H1 (cell line): ENCODE measurements around the gene SCYGR4. TPM values are rescaled to one million over a fixed set of nuclear protein-coding genes. Genes with fewer than 3 reads are reported as not detected.

Experiments
- CTCF ChIA-PET: fragments of 300-600 bp; sonication (Branson Sonifier 250); formaldehyde crosslinking; loops from one replicate; lab custom pipeline; 2021; ENCODE audit not compliant: partially characterized antibody; lab: Charles Lee
- POLR2A ChIA-PET: fragments of 300-600 bp; sonication (Branson Sonifier 250); formaldehyde crosslinking; loops from one replicate; lab custom pipeline; 2021; ENCODE audit warnings: inconsistent platforms; ENCODE audit not compliant: partially characterized antibody; lab: Charles Lee
- DNase-seq, 2 experiments: peaks; one replicate each; pipeline versions ENCODE4 v3.0.0 to v3.0.0-alpha.2; 2010 to 2022; ENCODE audit warnings: low spot score in 2 of 2, low read depth in 1 of 2, mixed read lengths in 1 of 2
- FAIRE-seq: peaks from 2 replicates; lab custom pipeline; 2011; peaks lifted over from hg19 to GRCh38; lab: Jason Lieb, UNC
- H2AFZ ChIP-seq: 2 replicates; pipeline ENCODE4 v1.8.1; 2012; ENCODE audit warnings: low read length, inconsistent platforms
- H2AK5ac ChIP-seq: 2 replicates; pipeline ENCODE4 v1.6.1; 2013; ENCODE audit warnings: low read depth, low read length
- H2BK120ac ChIP-seq: replicated peaks from 2 replicates; pipeline ENCODE3; 2013; ENCODE audit warnings: low read depth, low read length, inconsistent platforms
- H2BK12ac ChIP-seq: 2 replicates; pipeline ENCODE4 v1.6.1; 2013; ENCODE audit warnings: low read depth, low read length
- H2BK15ac ChIP-seq: 2 replicates; pipeline ENCODE4 v1.6.1; 2013; ENCODE audit warnings: low read length
- H2BK20ac ChIP-seq: 2 replicates; pipeline ENCODE4 v1.6.1; 2013; ENCODE audit warnings: low read length
- H2BK5ac ChIP-seq: 2 replicates; pipeline ENCODE4 v1.6.1; 2013; ENCODE audit warnings: low read depth, low read length
- H3K14ac ChIP-seq: 2 replicates; pipeline ENCODE4 v1.6.1; 2013; ENCODE audit warnings: inconsistent platforms; ENCODE audit not compliant: insufficient read length
- H3K18ac ChIP-seq: 2 replicates; pipeline ENCODE4 v1.6.1; 2013; ENCODE audit warnings: low read length; ENCODE audit errors: extremely low read depth
- H3K23ac ChIP-seq: 2 replicates; pipeline ENCODE4 v1.6.1; 2013; ENCODE audit warnings: inconsistent platforms; ENCODE audit not compliant: insufficient read length
- H3K23me2 ChIP-seq: 2 replicates; pipeline ENCODE4 v1.6.1; 2013; ENCODE audit warnings: low read depth, low read length
- H3K27ac ChIP-seq: 2 replicates; pipeline ENCODE4 v1.6.1; 2011; ENCODE audit warnings: low read depth, low read length, inconsistent platforms
- H3K27me3 ChIP-seq, 4 experiments: replicated peaks in 1 of 4; 1 replicate in 1 of 4; 2 replicates in 3 of 4; pipeline versions ENCODE4 v1.6.1 to v1.8.1; 2011 to 2013; ENCODE audit warnings: low read length in 3 of 4, mild to moderate bottlenecking in 3 of 4, inconsistent platforms in 2 of 4, mixed read lengths in 2 of 4, moderate library complexity in 1 of 4; ENCODE audit not compliant: control insufficient read depth in 3 of 4, insufficient read depth in 3 of 4; ENCODE audit errors: extremely low read depth in 1 of 4
- H3K36me3 ChIP-seq, 4 experiments: 2 replicates each; pipeline versions ENCODE4 v1.6.1 to v1.8.1; 2011 to 2013; ENCODE audit warnings: mild to moderate bottlenecking in 4 of 4, low read length in 3 of 4, moderate library complexity in 2 of 4, control low read depth in 1 of 4, inconsistent platforms in 1 of 4; ENCODE audit not compliant: insufficient read depth in 4 of 4, control insufficient read depth in 2 of 4
- H3K4ac ChIP-seq: replicated peaks from 2 replicates; pipeline ENCODE3; 2013; ENCODE audit warnings: low read length, low read depth, mixed read lengths, inconsistent platforms; ENCODE audit not compliant: insufficient read length
- H3K4me1 ChIP-seq, 4 experiments: replicated peaks in 1 of 4; 1 replicate in 1 of 4; 2 replicates in 3 of 4; pipeline versions ENCODE4 v1.6.1 to v1.8.1; 2011 to 2013; ENCODE audit warnings: low read length in 3 of 4, inconsistent platforms in 2 of 4, mixed read lengths in 1 of 4; ENCODE audit not compliant: insufficient read depth in 4 of 4, control insufficient read depth in 3 of 4
- H3K4me2 ChIP-seq, 2 experiments: 2 replicates each; pipeline versions ENCODE4 v1.6.1 to v1.8.1; 2011 to 2013; ENCODE audit warnings: low read depth in 2 of 2, low read length in 2 of 2, control low read depth in 1 of 2, inconsistent platforms in 1 of 2, mild to moderate bottlenecking in 1 of 2; ENCODE audit not compliant: insufficient read depth in 1 of 2
- H3K4me3 ChIP-seq, 4 experiments: fragments of 200-600, 300-600 bp in 1 of 4; sonication (generic), shearing (Covaris generic), sonication (Bioruptor Twin) in 1 of 4; 2 replicates each; pipeline versions ENCODE4 v1.5.1 to v1.8.1; 2011 to 2016; ENCODE audit warnings: low read length in 4 of 4, low read depth in 3 of 4, control low read depth in 2 of 4, inconsistent platforms in 2 of 4, mild to moderate bottlenecking in 2 of 4, mixed read lengths in 1 of 4, moderate library complexity in 1 of 4; ENCODE audit not compliant: insufficient read depth in 2 of 4; ENCODE audit errors: extremely low read depth in 1 of 4
- H3K56ac ChIP-seq: replicated peaks from 2 replicates; pipeline ENCODE3; 2013; ENCODE audit warnings: low read depth, mild to moderate bottlenecking, mixed read lengths, low read length, inconsistent platforms; ENCODE audit not compliant: insufficient read length
- H3K79me1 ChIP-seq: 2 replicates; pipeline ENCODE4 v1.6.1; 2013; ENCODE audit warnings: low read depth, low read length, control low read depth
- H3K79me2 ChIP-seq, 2 experiments: 2 replicates each; pipeline versions ENCODE4 v1.6.1 to v1.8.1; 2012 to 2013; ENCODE audit warnings: low read length in 2 of 2, mild to moderate bottlenecking in 2 of 2, inconsistent platforms in 1 of 2; ENCODE audit not compliant: insufficient read depth in 2 of 2, control insufficient read depth in 1 of 2
- H3K9ac ChIP-seq, 4 experiments: replicated peaks in 1 of 4; 1 replicate in 1 of 4; 2 replicates in 3 of 4; pipeline versions ENCODE4 v1.6.1 to v1.8.1; 2011 to 2013; ENCODE audit warnings: low read depth in 3 of 4, low read length in 3 of 4, control low read depth in 2 of 4, mild to moderate bottlenecking in 2 of 4, moderate library complexity in 2 of 4, inconsistent platforms in 1 of 4; ENCODE audit errors: extremely low read depth in 1 of 4
- H3K9me3 ChIP-seq, 2 experiments: 2 replicates each; pipeline versions ENCODE4 v1.6.1 to v1.8.1; 2012 to 2013; ENCODE audit warnings: mild to moderate bottlenecking in 2 of 2, moderate library complexity in 2 of 2, control low read depth in 1 of 2, inconsistent platforms in 1 of 2, low read depth in 1 of 2, low read length in 1 of 2, mixed read lengths in 1 of 2; ENCODE audit not compliant: insufficient read depth in 2 of 2
- H4K20me1 ChIP-seq, 2 experiments: replicated peaks in 1 of 2; 2 replicates each; pipeline versions ENCODE3 to v1.8.1; 2011 to 2013; ENCODE audit warnings: inconsistent platforms in 2 of 2, low read length in 2 of 2, mild to moderate bottlenecking in 1 of 2; ENCODE audit not compliant: insufficient read depth in 2 of 2, control insufficient read depth in 1 of 2
- H4K5ac ChIP-seq: 2 replicates; pipeline ENCODE4 v1.6.1; 2013; ENCODE audit warnings: low read length, low read depth, mixed read lengths, inconsistent platforms; ENCODE audit not compliant: insufficient read length
- H4K8ac ChIP-seq: 2 replicates; pipeline ENCODE4 v1.8.0; 2013; ENCODE audit warnings: mild to moderate bottlenecking, moderate library complexity, low read length, inconsistent platforms; ENCODE audit not compliant: insufficient read depth; ENCODE audit errors: extremely low read depth
- H4K91ac ChIP-seq: replicated peaks from 2 replicates; pipeline ENCODE3; 2013; ENCODE audit warnings: low read length, mixed read lengths, inconsistent platforms; ENCODE audit not compliant: insufficient read length
- CHD2 ChIP-seq: IDR thresholded peaks from 2 replicates; pipeline ENCODE4 v1.6.1; 2012; ENCODE audit warnings: low read length, improper control_type of control experiment
- CREB1 ChIP-seq: IDR thresholded peaks from 2 replicates; pipeline ENCODE4 v1.6.1; 2012; ENCODE audit warnings: inconsistent platforms
- HDAC2 ChIP-seq, 2 experiments: fragments of 300-600 bp in 1 of 2; sonication (generic) in 1 of 2; IDR thresholded peaks; 2 replicates each; pipeline ENCODE4 v1.6.1; 2011 to 2012; ENCODE audit warnings: low read depth in 2 of 2, low read length in 2 of 2, mild to moderate bottlenecking in 2 of 2, moderate library complexity in 2 of 2, borderline replicate concordance in 1 of 2, inconsistent platforms in 1 of 2
- KDM1A ChIP-seq: fragments of 200-600, 300-600 bp; sonication (generic); IDR thresholded peaks from 2 replicates; pipeline ENCODE4 v1.7.1; 2016; ENCODE audit warnings: mild to moderate bottlenecking, low read length, borderline replicate concordance
- POLR2AphosphoS5 ChIP-seq: IDR thresholded peaks from 2 replicates; pipeline ENCODE4 v1.6.1; 2011; ENCODE audit warnings: low read depth, low read length
- SIRT6 ChIP-seq: IDR thresholded peaks from one replicate; pipeline ENCODE4 v1.7.1; 2012; ENCODE audit warnings: low read length, inconsistent platforms
- SP1 ChIP-seq: IDR thresholded peaks from 2 replicates; pipeline ENCODE4 v1.6.1; 2011; ENCODE audit warnings: low read depth, low read length
- SRF ChIP-seq: IDR thresholded peaks from 2 replicates; pipeline ENCODE4 v1.6.1; 2011; ENCODE audit warnings: mild to moderate bottlenecking, low read depth, low read length, moderate library complexity
- TAF7 ChIP-seq: optimal IDR thresholded peaks from 2 replicates; pipeline ENCODE3; 2011; ENCODE audit warnings: low read depth, mild to moderate bottlenecking, inconsistent platforms, low read length, moderate library complexity, borderline replicate concordance
- TBP ChIP-seq: IDR thresholded peaks from 2 replicates; pipeline ENCODE4 v1.6.1; 2011; ENCODE audit warnings: low read depth, low read length, improper control_type of control experiment
- TCF12 ChIP-seq: IDR thresholded peaks from 2 replicates; pipeline ENCODE4 v1.6.1; 2011; ENCODE audit warnings: low read depth, mild to moderate bottlenecking, low read length
- TEAD4 ChIP-seq: IDR thresholded peaks from 2 replicates; pipeline ENCODE4 v1.6.1; 2012; ENCODE audit warnings: low read depth, low read length, inconsistent platforms, mixed read lengths
- ZNF274 ChIP-seq: IDR thresholded peaks from 2 replicates; pipeline ENCODE4 v1.7.0; 2012; ENCODE audit warnings: low read length, borderline replicate concordance; ENCODE audit errors: extremely low read depth
- WGBS, 2 experiments: shearing (Covaris generic) in 1 of 2; methylation state at CpG; one replicate each; pipeline versions ENCODE4 v1.1.6 to v1.1.7; 2013 to 2015; ENCODE audit warnings: low lambda C conversion rate in 2 of 2, mixed read lengths in 2 of 2, inconsistent platforms in 1 of 2, low coverage in 1 of 2, missing lambda C conversion rate in 1 of 2; ENCODE audit not compliant: insufficient replicate concordance in 2 of 2, insufficient coverage in 1 of 2, insufficient read length in 1 of 2; ENCODE audit errors: extremely low coverage in 1 of 2, missing lambda C conversion rate in 1 of 2; 5-methylcytosine and 5-hydroxymethylcytosine counted together
- polyA plus RNA-seq, 7 experiments: library from polyadenylated mRNA; depleted of rRNA in 3 of 7; stranded (reverse) in 5 of 7; unstranded in 2 of 7; fragments of >200 nt in 5 of 7; fragments of 200-250 nt in 2 of 7; gene quantifications; 1 replicate in 5 of 7; 2 replicates in 1 of 7; 4 replicates in 1 of 7; pipeline versions ENCODE4 v1.2.1 to v1.2.3, GENCODE V29; 2011 to 2013; ENCODE audit warnings: missing spikeins in 2 of 7, mixed read lengths in 2 of 7
- total RNA-seq: library from RNA; stranded (reverse); fragmentation: NEBNext Ultra II Directional; extraction: Animal tissue kit (Norgen Biotek cat#: 25700); gene quantifications from 2 replicates; pipeline ENCODE4 v1.2.1, GENCODE V29; 2021
- TF ChIP-seq, protein P1 (sequence below): IDR thresholded peaks from 2 replicates; pipeline ENCODE4 v1.6.1; 2012; ENCODE audit warnings: inconsistent platforms

SCYGR4 gene
- total and polyA plus RNA-seq, 2 of the 8 experiments (the other 6 are each of a cell fraction or from before 2014, with no cell fraction given), result not detected

DNA sequence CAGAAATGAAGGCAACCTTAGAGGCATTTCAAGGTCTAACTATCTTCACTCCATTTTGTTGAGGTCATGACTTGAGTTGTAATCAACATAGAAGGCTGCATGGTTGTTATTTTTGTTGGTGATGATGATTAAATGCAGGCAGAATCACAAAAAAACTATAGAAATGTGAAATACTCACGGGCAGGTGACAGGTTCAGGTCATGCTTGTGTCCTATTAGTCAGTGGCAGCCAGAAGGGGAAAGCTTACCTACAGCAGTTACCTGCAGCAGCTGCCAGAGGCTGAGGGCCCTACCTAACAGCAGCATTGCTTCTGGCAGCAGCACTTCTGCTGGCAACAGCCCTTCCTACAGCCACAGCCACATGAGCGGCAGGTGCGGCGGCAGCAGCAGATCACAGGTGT, 3.1 kb upstream of the SCYGR4 start:
- Histone ChIP-seq H3K4me2 (no peak overlapping the region), H3K4ac (no peak overlapping the region), H4K20me1 (no peaks in the 10 kb centered on the region), H3K36me3 (no peaks in the 10 kb centered on the region), H3K79me2 (no peaks in the 10 kb centered on the region), H2BK12ac (no peak overlapping the region), H3K14ac (no peak overlapping the region), H3K56ac (no peak overlapping the region), H2BK20ac (no peak overlapping the region), H3K79me1 (no peaks in the 10 kb centered on the region), H3K9ac (no peak overlapping the region), H4K8ac (no peak overlapping the region), H3K23me2 (0 out of 2 replicates have a peak, but pooled peaks cover 3% of the 10 kb centered on the region), H3K18ac (no peak overlapping the region), H2AFZ (no peak overlapping the region), H2BK5ac (no peak overlapping the region), H4K5ac (no peak overlapping the region), H3K23ac (no peak overlapping the region), H3K9me3 (no peaks in the 10 kb centered on the region)
- ChIA-PET CTCF (interaction anchor here (1.5 to 2.0 kb wide), 3 partner anchors 13 to 160 kb away, joined by 5 to 8 read pairs (median 6); no protein-coding TSS in a partner anchor), POLR2A (no interaction called here)
- DNase-seq, result no peak
- 86% methylated on average over 2 of the region's 4 CpGs; no CpG with 5 or more reads in 1 of the 2 experiments for WGBS, 2 experiments
- TF ChIP-seq POLR2AphosphoS5 (no peak), TAF7 (no peak), SIRT6 (no peak), TCF12 (no peak), CHD2 (no peak), SRF (no peak), SP1 (no peak), KDM1A (no peak), ZNF274 (no peak), HDAC2 (IDR thresholded peaks at IDR 0.05; ENCODE audit: borderline replicate concordance in 1 of 2, low read depth in 2 of 2, low read length in 2 of 2) (no peak), TBP (no peak), CREB1 (no peak), TEAD4 (no peak)
- TF ChIP-seq, protein P1, sequence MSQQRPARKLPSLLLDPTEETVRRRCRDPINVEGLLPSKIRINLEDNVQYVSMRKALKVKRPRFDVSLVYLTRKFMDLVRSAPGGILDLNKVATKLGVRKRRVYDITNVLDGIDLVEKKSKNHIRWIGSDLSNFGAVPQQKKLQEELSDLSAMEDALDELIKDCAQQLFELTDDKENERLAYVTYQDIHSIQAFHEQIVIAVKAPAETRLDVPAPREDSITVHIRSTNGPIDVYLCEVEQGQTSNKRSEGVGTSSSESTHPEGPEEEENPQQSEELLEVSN, result no peak
- TF ChIP-seq, all 59 proteins: peak for 0
- Histone ChIP-seq H2BK120ac (no peak overlapping the region), H3K4me3 (no peak overlapping the region), H3K27ac (no peak overlapping the region), H3K27me3 (no peaks in the 10 kb centered on the region), H3K4me1 (peaks cover 0 to 5% (median 1%) of the 10 kb centered on the region in 4 experiments; a peak in 1 of 7 replicates), H2AK5ac (no peak overlapping the region), H4K91ac (no peak overlapping the region), H2BK15ac (no peak overlapping the region)
- FAIRE-seq, result no peak
